ENCODE results near the gene FASTK.

GRCh38 chr7:151057506-151057988, 23.1 kb downstream of the FASTK start, which contains the start of gene CDK5:
- no peak for TF ChIP-seq EZH2 (IDR thresholded peaks at IDR 0.05; ENCODE audit: insufficient read depth, poor library complexity, severe bottlenecking)
- TF ChIP-seq EZH2phosphoT487 (IDR thresholded peaks at IDR 0.05; ENCODE audit: insufficient read depth, low read depth): no peak

All from GM23248 (cell line).